H9 (cell line): ENCODE data around the gene ZC3H12D. TPM values are rescaled to one million over a fixed set of nuclear protein-coding genes. Genes with fewer than 3 reads are reported as not detected.
A peak's percentile ranks its signal among the peaks of the same experiment; 100 is the strongest.

Experiments used
- DNase-seq: peaks from one replicate; pipeline ENCODE4 v3.0.0-alpha.2; 2017
- H2AFZ ChIP-seq: one replicate; pipeline ENCODE4 v1.6.1; 2013; ENCODE audit warnings: mild to moderate bottlenecking, low read length, control low read depth, moderate library complexity
- H2AK5ac ChIP-seq: 2 replicates; pipeline ENCODE4 v1.6.1; 2013; ENCODE audit warnings: low read length, control low read depth, mixed read lengths; ENCODE audit not compliant: insufficient read length
- H2BK120ac ChIP-seq: one replicate; pipeline ENCODE4 v1.6.1; 2013; ENCODE audit warnings: low read depth, mild to moderate bottlenecking, low read length, control low read depth, inconsistent platforms; ENCODE audit not compliant: poor library complexity, severe bottlenecking
- H2BK12ac ChIP-seq: 2 replicates; pipeline ENCODE4 v1.6.1; 2013; ENCODE audit warnings: low read length, control low read depth, mixed read lengths, low read depth; ENCODE audit not compliant: insufficient read length
- H2BK15ac ChIP-seq: 2 replicates; pipeline ENCODE4 v1.6.1; 2013; ENCODE audit warnings: low read depth, low read length, control low read depth
- H2BK20ac ChIP-seq: one replicate; pipeline ENCODE4 v1.6.1; 2013; ENCODE audit warnings: low read depth, mild to moderate bottlenecking, low read length, control low read depth, inconsistent platforms; ENCODE audit not compliant: poor library complexity, severe bottlenecking
- H2BK5ac ChIP-seq: 2 replicates; pipeline ENCODE4 v1.6.1; 2013; ENCODE audit warnings: low read length, control low read depth, mixed read lengths; ENCODE audit not compliant: insufficient read length
- H3K14ac ChIP-seq: 2 replicates; pipeline ENCODE4 v1.6.1; 2013; ENCODE audit warnings: low read length, control low read depth; ENCODE audit not compliant: insufficient read depth
- H3K18ac ChIP-seq: 2 replicates; pipeline ENCODE4 v1.6.1; 2013; ENCODE audit warnings: low read depth, mild to moderate bottlenecking, mixed read lengths, low read length, control low read depth; ENCODE audit not compliant: insufficient read length
- H3K23ac ChIP-seq: 2 replicates; pipeline ENCODE4 v1.6.1; 2013; ENCODE audit warnings: low read length, control low read depth, mixed read lengths, low read depth; ENCODE audit not compliant: insufficient read length
- H3K23me2 ChIP-seq: 2 replicates; pipeline ENCODE4 v1.6.1; 2013; ENCODE audit warnings: low read depth, mild to moderate bottlenecking, mixed read lengths, low read length, control low read depth; ENCODE audit not compliant: insufficient read length, poor library complexity, severe bottlenecking
- H3K27ac ChIP-seq: 2 replicates; pipeline ENCODE4 v1.5.1; 2013; ENCODE audit warnings: low read length, control low read depth, mixed read lengths, low read depth; ENCODE audit not compliant: insufficient read length
- H3K27me3 ChIP-seq: 2 replicates; pipeline ENCODE4 v1.6.1; 2013; ENCODE audit warnings: low read length, control low read depth, inconsistent platforms; ENCODE audit not compliant: insufficient read depth
- H3K4ac ChIP-seq: 2 replicates; pipeline ENCODE4 v1.6.1; 2013; ENCODE audit warnings: low read depth, mild to moderate bottlenecking, control low read depth, inconsistent platforms, low read length, moderate library complexity
- H3K4me1 ChIP-seq: 2 replicates; pipeline ENCODE4 v1.6.1; 2013; ENCODE audit warnings: low read length, control low read depth, inconsistent platforms; ENCODE audit not compliant: insufficient read depth
- H3K4me2 ChIP-seq: 2 replicates; pipeline ENCODE4 v1.6.1; 2013; ENCODE audit warnings: low read length, control low read depth, mixed read lengths; ENCODE audit not compliant: insufficient read length, insufficient read depth
- H3K56ac ChIP-seq: 2 replicates; pipeline ENCODE4 v1.6.1; 2013; ENCODE audit warnings: low read depth, mild to moderate bottlenecking, mixed read lengths, low read length, control low read depth; ENCODE audit not compliant: insufficient read length
- H3K79me1 ChIP-seq: 2 replicates; pipeline ENCODE4 v1.6.1; 2013; ENCODE audit warnings: low read depth, mild to moderate bottlenecking, moderate library complexity, low read length, control low read depth, inconsistent platforms; ENCODE audit not compliant: insufficient read depth, poor library complexity, severe bottlenecking
- H3K79me2 ChIP-seq: 2 replicates; pipeline ENCODE4 v1.6.1; 2013; ENCODE audit warnings: low read length, control low read depth, inconsistent platforms; ENCODE audit not compliant: insufficient read depth
- H3K9ac ChIP-seq: 2 replicates; pipeline ENCODE4 v1.6.1; 2013; ENCODE audit warnings: low read length, control low read depth, mixed read lengths; ENCODE audit not compliant: insufficient read length; ENCODE audit errors: extremely low read depth
- H3K9me3 ChIP-seq: one replicate; pipeline ENCODE4 v1.6.1; 2013; ENCODE audit warnings: low read depth, low read length, inconsistent platforms; ENCODE audit not compliant: control insufficient read depth
- H3T11ph ChIP-seq: one replicate; pipeline ENCODE4 v1.6.1; 2013; ENCODE audit warnings: mild to moderate bottlenecking, low read length, control low read depth, inconsistent platforms
- H4K20me1 ChIP-seq: one replicate; pipeline ENCODE4 v1.6.1; 2013; ENCODE audit not compliant: control insufficient read depth, insufficient read length, insufficient read depth
- H4K5ac ChIP-seq: 2 replicates; pipeline ENCODE4 v1.6.1; 2013; ENCODE audit warnings: low read depth, mild to moderate bottlenecking, mixed read lengths, low read length, control low read depth; ENCODE audit not compliant: insufficient read length
- H4K8ac ChIP-seq: replicated peaks from 2 replicates; pipeline ENCODE4 v1.6.1; 2013; ENCODE audit warnings: low read length, control low read depth, mixed read lengths, low read depth; ENCODE audit not compliant: insufficient read length
- H4K91ac ChIP-seq: 2 replicates; pipeline ENCODE4 v1.6.1; 2013; ENCODE audit warnings: low read depth, mild to moderate bottlenecking, moderate library complexity, mixed read lengths, low read length, control low read depth; ENCODE audit not compliant: insufficient read length
- H3K27ac Mint-ChIP-seq, 3 experiments: 2 replicates in 2 of 3; 3 replicates in 1 of 3; pipeline ENCODE4 v1.8.0; 2020 to 2021; ENCODE audit warnings: mixed read lengths in 3 of 3, mild to moderate bottlenecking in 1 of 3, moderate library complexity in 1 of 3
- H3K27me3 Mint-ChIP-seq: 2 replicates; pipeline ENCODE4 v1.8.0; 2021; ENCODE audit warnings: low read depth, mild to moderate bottlenecking, moderate library complexity, mixed read lengths
- H3K36me3 Mint-ChIP-seq, 3 experiments: 2 replicates in 2 of 3; 3 replicates in 1 of 3; pipeline ENCODE4 v1.8.0; 2020 to 2021; ENCODE audit warnings: low read depth in 3 of 3, mixed read lengths in 3 of 3; ENCODE audit not compliant: insufficient read depth in 1 of 3
- H3K4me1 Mint-ChIP-seq, 2 experiments: 2 replicates each; pipeline ENCODE4 v1.8.0; 2020; ENCODE audit warnings: mixed read lengths in 2 of 2
- H3K4me3 Mint-ChIP-seq, 2 experiments: 2 replicates in 1 of 2; 3 replicates in 1 of 2; pipeline ENCODE4 v1.8.0; 2020 to 2021; ENCODE audit warnings: mild to moderate bottlenecking in 2 of 2, mixed read lengths in 2 of 2, moderate library complexity in 1 of 2
- H3K9me3 Mint-ChIP-seq, 2 experiments: 2 replicates in 1 of 2; 3 replicates in 1 of 2; pipeline ENCODE4 v1.8.0; 2020; ENCODE audit warnings: mild to moderate bottlenecking in 2 of 2, mixed read lengths in 2 of 2, moderate library complexity in 1 of 2
- CTCF ChIP-seq: fragments of 200-600 bp; sonication (generic); conservative IDR thresholded peaks from 3 replicates; pipeline ENCODE4 v1.8.0; 2021; ENCODE audit warnings: antibody characterized with exemption, mild to moderate bottlenecking
- WGBS: extraction: QIAGEN DNeasy Blood & Tissue Kit; methylation state at CpG from one replicate; pipeline ENCODE4 v1.1.7; 2013; ENCODE audit warnings: missing lambda C conversion rate, low lambda C conversion rate, mixed read lengths; ENCODE audit not compliant: insufficient read length; ENCODE audit errors: extremely low coverage; 5-methylcytosine and 5-hydroxymethylcytosine counted together
- total RNA-seq: library from RNA; stranded (reverse); gene quantifications from 2 replicates; pipeline ENCODE4 v1.2.1, GENCODE V29; 2021

ZC3H12D gene
- total RNA-seq, 1 experiment from 2014 or later, result 0.07 TPM

GRCh38 chr6:149405823-149406765, 78.7 kb downstream of the ZC3H12D start:
- Histone ChIP-seq H3K56ac (no peak overlapping the region), H3K14ac (no peak overlapping the region), H3T11ph (no peak overlapping the region), H4K8ac (no peak overlapping the region), H3K79me2 (no peaks in the 10 kb centered on the region), H2BK12ac (no peak overlapping the region), H2AK5ac (no peak overlapping the region), H3K23ac (no peak overlapping the region), H3K27ac (no peak overlapping the region), H3K23me2 (no peaks in the 10 kb centered on the region), H3K4me1 (no peaks in the 10 kb centered on the region), H3K27me3 (no peaks in the 10 kb centered on the region), H4K91ac (no peak overlapping the region), H3K18ac (no peak overlapping the region), H4K5ac (no peak overlapping the region), H2BK20ac (no peak overlapping the region), H2BK5ac (no peak overlapping the region), H3K4me2 (no peak overlapping the region), H2BK120ac (no peak overlapping the region), H4K20me1 (no peaks in the 10 kb centered on the region), H3K9ac (no peak overlapping the region), H3K4ac (no peak overlapping the region), H3K79me1 (no peaks in the 10 kb centered on the region), H2BK15ac (no peak overlapping the region), H3K9me3 (no peaks in the 10 kb centered on the region), H2AFZ (no peak overlapping the region)
- H3K36me3 Mint-ChIP-seq, result peaks cover 11 to 51% (median 35%) of the 10 kb centered on the region in 3 experiments; a peak in 6 of 7 replicates
- H3K4me1 Mint-ChIP-seq, result no peaks in the 10 kb centered on the region
- no peak overlapping the region for H3K4me3 Mint-ChIP-seq
- no peaks in the 10 kb centered on the region for H3K9me3 Mint-ChIP-seq
- no peaks in the 10 kb centered on the region for H3K27me3 Mint-ChIP-seq
- no peak for TF ChIP-seq CTCF
- no CpG with 5 or more reads among the region's 5 CpGs for WGBS
- H3K27ac Mint-ChIP-seq, result peak overlapping the region in 2 of 3 experiments; percentile 10 to 84; a peak in 5 of 7 replicates
- DNase-seq, result no peak
